Lower leg skin (tissue), 4 donors: Measurements from ENCODE around the gene PKDCC. TPM values are rescaled to one million over a fixed set of nuclear protein-coding genes. Genes with fewer than 3 reads are reported as not detected.

Source experiments
- DNase-seq, 2 donors: peaks; one replicate each; pipeline ENCODE4 v3.0.0-alpha.2; 2019; ENCODE audit warnings: low spot score in 2 of 2
- H3K4me3 ChIP-seq: fragments of 200-600 bp; sonication (generic); 2 replicates; pipeline ENCODE4 v1.5.1; 2017; ENCODE audit warnings: mild to moderate bottlenecking, low read depth; ENCODE audit not compliant: poor library complexity, severe bottlenecking
- CTCF ChIP-seq, 3 donors: fragments of 450-650 bp; IDR thresholded peaks; one replicate each; pipeline ENCODE4 v1.5.1; 2016; ENCODE audit warnings: antibody characterized with exemption in 3 of 3, mild to moderate bottlenecking in 3 of 3, moderate library complexity in 2 of 3
- POLR2A ChIP-seq, 2 donors: fragments of 450-650 bp; IDR thresholded peaks; one replicate each; pipeline ENCODE4 v1.6.1; 2016 to 2017; ENCODE audit warnings: antibody characterized with exemption in 2 of 2, mild to moderate bottlenecking in 1 of 2, moderate library complexity in 1 of 2
- WGBS, 2 donors: methylation state at CpG; one replicate each; pipeline ENCODE4 v1.1.5; 2018; 5-methylcytosine and 5-hydroxymethylcytosine counted together
- intact Hi-C: fragments of 100-400 bp; cut with DNase I; formaldehyde crosslinking; loops from one replicate; pipeline ENCODE4 v1.15.0; 2023; ENCODE audit warnings: low total_unique reads
- total RNA-seq, 4 donors: library from RNA; depleted of rRNA; stranded (reverse); fragments of >200 nt; gene quantifications; one replicate each; pipeline ENCODE4 v1.1.0, GENCODE V29; 2016

Gene PKDCC
- total RNA-seq, 4 donors from 2014 or later = 4.0 to 13.3 (median 6.2) TPM

DNA sequence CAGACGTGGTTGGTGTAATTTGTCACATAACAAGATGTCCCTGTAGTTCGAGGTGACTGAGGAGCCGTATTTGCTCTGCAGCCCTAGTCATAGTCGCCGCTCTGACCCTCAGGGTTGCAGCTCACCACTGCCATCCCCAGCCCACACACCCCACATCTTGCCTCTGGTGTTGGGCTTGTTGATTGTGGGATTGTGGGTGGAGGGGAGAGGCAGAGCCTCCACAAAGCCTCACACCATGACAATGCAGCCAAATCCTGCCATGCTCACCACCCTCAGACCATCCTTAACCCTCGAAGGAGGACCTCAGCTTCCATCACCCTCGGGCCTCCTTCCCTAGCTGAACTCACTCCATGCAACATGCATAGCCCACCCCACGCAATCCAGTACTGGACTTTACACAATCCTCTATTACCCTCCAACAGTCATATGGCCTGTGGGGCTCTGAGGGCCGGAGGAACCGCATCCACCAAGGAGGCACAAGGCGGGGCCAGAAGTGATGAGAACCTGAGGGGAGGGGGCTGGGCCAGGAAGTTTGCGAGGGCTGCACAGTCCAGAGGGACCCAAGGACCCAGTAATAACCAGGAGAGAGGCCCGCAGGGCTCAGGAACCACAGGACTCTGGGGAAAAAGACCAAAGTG, 11.6 kb downstream of the PKDCC start:
- no peak overlapping the region for H3K4me3 ChIP-seq
- TF ChIP-seq POLR2A (IDR thresholded peaks at IDR 0.05) (no peak), CTCF (IDR thresholded peaks at IDR 0.05) (no peak)
- DNase-seq = no peak
- intact Hi-C loops = no loop called here
- WGBS, 2 donors = 84 to 87% methylated on average over 13 of the region's 13 CpGs

GRCh38 chr2:42060028-42060427, 12.2 kb downstream of the PKDCC start:
- 65 to 68% methylated on average over 8 of the region's 8 CpGs for WGBS, 2 donors
- intact Hi-C loops = no loop called here
- no peak overlapping the region for H3K4me3 ChIP-seq
- no peak for DNase-seq
- no peak for TF ChIP-seq POLR2A (IDR thresholded peaks at IDR 0.05)
- TF ChIP-seq CTCF (IDR thresholded peaks at IDR 0.05) = no peak

- intact Hi-C loops = no loop called here
- TF ChIP-seq POLR2A (IDR thresholded peaks at IDR 0.05) (no peak), CTCF (IDR thresholded peaks at IDR 0.05) (no peak)
- no peak overlapping the region for H3K4me3 ChIP-seq
- 51 to 61% methylated on average over 14 of the region's 14 CpGs for WGBS, 2 donors
- DNase-seq = peak in 1 of 2 donors; percentile 48
Measured at GRCh38 chr2:42060718-42061619, 13.1 kb downstream of the PKDCC start.

- WGBS, 2 donors = 47% methylated on average over 1 of the region's 1 CpG
- no peak for TF ChIP-seq POLR2A (IDR thresholded peaks at IDR 0.05)
- no peak for TF ChIP-seq CTCF (IDR thresholded peaks at IDR 0.05)
- DNase-seq = no peak
- intact Hi-C loops = no loop called here
- no peak overlapping the region for H3K4me3 ChIP-seq
Measured at GRCh38 chr2:42061839-42062238, 14.0 kb downstream of the PKDCC start.

DNA sequence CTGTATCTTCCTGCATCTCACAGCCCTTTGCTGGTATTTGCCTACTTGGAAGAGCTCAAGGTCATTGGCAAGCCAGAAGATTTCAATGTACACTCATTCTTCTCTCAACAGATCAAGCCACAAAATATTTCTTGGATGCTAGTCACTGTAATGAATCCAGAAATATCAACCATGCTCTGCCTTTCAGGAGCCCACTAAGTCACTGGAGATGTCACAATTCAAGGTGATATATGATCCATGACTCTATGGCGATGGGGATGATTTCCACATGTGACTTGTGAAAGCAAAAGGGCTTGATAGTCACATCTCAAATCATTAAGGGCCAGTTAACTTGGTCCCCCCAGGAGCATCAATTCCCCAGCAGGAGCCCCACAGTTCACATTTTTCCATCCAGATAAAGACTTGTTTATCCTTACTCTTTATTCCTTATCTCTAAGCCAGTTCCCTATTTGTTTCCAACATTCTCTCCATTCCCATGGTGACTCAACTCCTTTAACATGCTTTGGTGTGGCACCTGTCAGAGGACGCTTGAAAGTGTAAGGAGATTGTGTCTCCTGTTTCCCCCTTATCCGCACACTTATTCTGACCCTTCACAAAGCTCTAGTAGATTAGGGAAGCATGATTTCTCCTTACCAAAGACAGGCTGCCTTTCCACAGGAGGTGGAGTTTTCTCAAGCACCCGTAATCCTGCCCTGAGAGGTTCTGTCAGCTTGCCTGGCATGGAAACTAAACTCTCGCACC, 15.8 kb downstream of the PKDCC start:
- TF ChIP-seq POLR2A (IDR thresholded peaks at IDR 0.05) (no peak), CTCF (IDR thresholded peaks at IDR 0.05) (no peak)
- WGBS, 2 donors = 79 to 80% methylated on average over 5 of the region's 5 CpGs
- DNase-seq = no peak
- no peak overlapping the region for H3K4me3 ChIP-seq
- intact Hi-C loops = no loop called here
